ENCODE data around the gene GMPR.
"Not testable (repeated sequence)": the region's sequence is repeated elsewhere in the genome, so short reads cannot be mapped to it uniquely, and the experiment has no call there.

Gene GMPR

GRCh38 chr6:16251706-16252105 is 13.3 kb downstream of the GMPR start:
- peak; percentile 39 for DNase-seq

GRCh38 chr6:16252686-16253299 is 14.4 kb downstream of the GMPR start:
- no peak for DNase-seq

GRCh38 chr6:16253399-16254144 is 15.2 kb downstream of the GMPR start:
- DNase-seq, result no peak

- DNase-seq, result no peak
Measured at GRCh38 chr6:16254535-16254934, 16.1 kb downstream of the GMPR start.

- peak; percentile 71 for DNase-seq
Measured at GRCh38 chr6:16256781-16257180, 18.4 kb downstream of the GMPR start.

GRCh38 chr6:16257999-16258708 is 19.8 kb downstream of the GMPR start:
- peak; percentile 51 for DNase-seq

GRCh38 chr6:16258709-16259075 is 20.3 kb downstream of the GMPR start:
- no peak for DNase-seq

- DNase-seq, result not testable (repeated sequence)
Measured at GRCh38 chr6:16259604-16260003, 21.2 kb downstream of the GMPR start.

GRCh38 chr6:16260602-16261001 is 22.2 kb downstream of the GMPR start:
- not testable (repeated sequence) for DNase-seq

GRCh38 chr6:16262773-16263172 is 24.4 kb downstream of the GMPR start:
- DNase-seq, result not testable (repeated sequence)

GRCh38 chr6:16263464-16264099 is 25.2 kb downstream of the GMPR start:
- not testable (repeated sequence) for DNase-seq

GRCh38 chr6:16264785-16265184 is 26.4 kb downstream of the GMPR start:
- no peak for DNase-seq

GRCh38 chr6:16265351-16266341 is 27.3 kb downstream of the GMPR start:
- DNase-seq, result no peak

GRCh38 chr6:16267428-16268263 is 29.3 kb downstream of the GMPR start:
- no peak for DNase-seq

GRCh38 chr6:16269442-16270070 is 31.2 kb downstream of the GMPR start:
- not testable (repeated sequence) for DNase-seq

- no peak for DNase-seq
Measured at GRCh38 chr6:16270178-16270794, 31.9 kb downstream of the GMPR start.

GRCh38 chr6:16271428-16271827 is 33.0 kb downstream of the GMPR start:
- no peak for DNase-seq

GRCh38 chr6:16272201-16272600 is 33.8 kb downstream of the GMPR start:
- no peak for DNase-seq

GRCh38 chr6:16273256-16273655 is 34.9 kb downstream of the GMPR start:
- peak; percentile 30 for DNase-seq

- no peak for DNase-seq
Measured at GRCh38 chr6:16274483-16274882, 36.1 kb downstream of the GMPR start.
